Smooth muscle cell of the umbilical artery (primary cell): ENCODE measurements around the gene ZNRF4. TPM values are rescaled to one million over a fixed set of nuclear protein-coding genes. Genes with fewer than 3 reads are reported as not detected.

Experiments
- total RNA-seq: library from RNA; depleted of rRNA; stranded (reverse); fragments of >200 nt; gene quantifications from 2 replicates; pipeline ENCODE4 v1.2.3, GENCODE V29; 2014

Gene ZNRF4, protein sequence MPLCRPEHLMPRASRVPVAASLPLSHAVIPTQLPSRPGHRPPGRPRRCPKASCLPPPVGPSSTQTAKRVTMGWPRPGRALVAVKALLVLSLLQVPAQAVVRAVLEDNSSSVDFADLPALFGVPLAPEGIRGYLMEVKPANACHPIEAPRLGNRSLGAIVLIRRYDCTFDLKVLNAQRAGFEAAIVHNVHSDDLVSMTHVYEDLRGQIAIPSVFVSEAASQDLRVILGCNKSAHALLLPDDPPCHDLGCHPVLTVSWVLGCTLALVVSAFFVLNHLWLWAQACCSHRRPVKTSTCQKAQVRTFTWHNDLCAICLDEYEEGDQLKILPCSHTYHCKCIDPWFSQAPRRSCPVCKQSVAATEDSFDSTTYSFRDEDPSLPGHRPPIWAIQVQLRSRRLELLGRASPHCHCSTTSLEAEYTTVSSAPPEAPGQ
- not detected in 2 replicates for total RNA-seq

DNA sequence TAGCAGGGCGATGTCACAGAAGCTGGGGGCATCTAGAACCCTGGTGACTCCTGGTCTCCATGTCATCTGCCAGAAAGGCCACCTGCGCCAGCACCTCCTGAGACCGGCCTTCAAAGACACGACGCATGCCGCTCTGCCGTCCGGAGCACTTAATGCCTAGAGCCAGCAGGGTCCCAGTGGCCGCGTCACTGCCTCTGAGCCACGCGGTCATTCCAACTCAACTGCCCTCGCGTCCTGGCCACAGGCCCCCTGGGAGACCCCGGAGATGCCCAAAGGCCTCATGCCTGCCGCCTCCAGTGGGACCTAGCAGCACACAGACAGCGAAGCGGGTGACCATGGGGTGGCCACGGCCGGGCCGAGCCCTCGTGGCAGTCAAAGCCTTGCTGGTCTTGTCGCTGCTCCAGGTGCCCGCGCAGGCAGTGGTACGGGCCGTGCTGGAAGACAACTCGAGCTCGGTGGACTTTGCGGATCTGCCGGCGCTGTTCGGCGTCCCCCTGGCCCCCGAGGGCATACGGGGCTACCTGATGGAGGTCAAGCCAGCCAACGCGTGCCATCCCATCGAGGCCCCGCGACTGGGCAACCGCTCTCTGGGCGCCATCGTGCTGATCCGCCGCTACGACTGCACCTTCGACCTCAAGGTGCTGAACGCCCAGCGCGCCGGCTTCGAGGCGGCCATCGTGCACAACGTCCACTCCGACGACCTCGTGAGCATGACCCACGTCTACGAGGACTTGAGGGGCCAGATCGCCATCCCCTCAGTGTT is at the start of gene ZNRF4:
Gene ZNRF4, plus strand, starts transcription at position 51 of the 763 bp plus-strand sequence. Its CDS starts 75 bp downstream, at position 126.

Other genes starting within 250 kb of the ZNRF4 start
- gene PTPRS, start 114.6 kb upstream of the ZNRF4 start, total RNA-seq = 135 and 174 TPM in 2 replicates
- gene TINCR, start 112.5 kb downstream of the ZNRF4 start, total RNA-seq = 0.09 TPM in 1 of 2 replicates, not detected in the other
- gene SAFB2, start 167.4 kb downstream of the ZNRF4 start, total RNA-seq = 37.4 and 50.6 TPM in 2 replicates
- 36.5 and 44.3 TPM in 2 replicates for gene SAFB, start 167.7 kb downstream of the ZNRF4 start, total RNA-seq
- gene MICOS13, start 225.1 kb downstream of the ZNRF4 start, total RNA-seq = 12.9 and 28.5 TPM in 2 replicates
- gene HSD11B1L, start 225.6 kb downstream of the ZNRF4 start, total RNA-seq = 8.7 and 21.7 TPM in 2 replicates
- gene RPL36, start 234.9 kb downstream of the ZNRF4 start, total RNA-seq = 215 and 555 TPM in 2 replicates